GM18502 (cell line): ENCODE results near the gene PIP4K2A.
A peak's percentile ranks its signal among the peaks of the same experiment; 100 is the strongest.

Experiments used
- ATAC-seq: cut with Tn5 transposase; IDR thresholded peaks from one replicate; pipeline ENCODE4 v1.9.1; 2021; ENCODE audit warnings: mild to moderate bottlenecking; ENCODE audit not compliant: unreplicated experiment, poor library complexity

The PIP4K2A gene

DNA sequence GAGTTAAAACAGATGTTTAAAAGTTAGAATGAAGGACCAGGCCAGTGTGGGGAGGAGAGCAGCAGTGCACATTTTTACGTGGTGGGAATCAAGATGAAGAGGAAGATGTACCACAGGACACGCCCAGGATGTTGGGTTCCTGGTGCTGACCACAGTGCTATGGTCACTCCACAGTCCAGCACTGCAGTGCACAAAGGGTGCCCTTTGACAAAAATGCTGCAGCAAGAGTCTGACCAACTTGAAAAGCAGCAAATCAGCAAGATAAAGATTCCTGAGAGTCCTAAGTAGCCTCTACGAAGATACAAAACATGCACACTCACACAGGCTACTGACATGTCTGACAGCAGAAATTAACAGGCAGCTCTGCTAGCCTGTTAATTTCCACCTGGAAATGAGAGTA lies 107.1 kb downstream of the PIP4K2A start:
- ATAC-seq: no peak

DNA sequence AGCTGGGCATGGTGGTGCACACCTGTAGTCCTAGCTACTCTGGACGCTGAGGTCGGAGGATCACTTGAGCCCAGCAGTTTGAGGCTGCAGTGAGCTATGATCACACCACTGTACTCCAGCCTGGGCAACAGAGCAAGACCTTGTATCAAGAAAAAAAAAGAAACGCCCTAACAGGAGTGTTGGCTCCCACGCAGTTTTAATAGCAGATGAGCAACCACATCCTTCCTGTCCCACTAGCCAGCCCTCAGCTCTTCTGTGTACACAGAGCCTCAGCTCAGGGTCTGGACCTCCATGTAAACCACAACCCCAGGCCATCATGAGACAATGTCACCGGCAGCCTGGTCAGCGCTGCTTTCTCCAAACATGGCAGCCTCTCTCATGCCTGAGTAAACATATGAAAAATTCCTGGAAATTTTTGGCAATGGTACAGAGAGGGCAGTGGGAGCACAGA lies 108.2 kb downstream of the PIP4K2A start:
- peak; percentile 92 for ATAC-seq

DNA sequence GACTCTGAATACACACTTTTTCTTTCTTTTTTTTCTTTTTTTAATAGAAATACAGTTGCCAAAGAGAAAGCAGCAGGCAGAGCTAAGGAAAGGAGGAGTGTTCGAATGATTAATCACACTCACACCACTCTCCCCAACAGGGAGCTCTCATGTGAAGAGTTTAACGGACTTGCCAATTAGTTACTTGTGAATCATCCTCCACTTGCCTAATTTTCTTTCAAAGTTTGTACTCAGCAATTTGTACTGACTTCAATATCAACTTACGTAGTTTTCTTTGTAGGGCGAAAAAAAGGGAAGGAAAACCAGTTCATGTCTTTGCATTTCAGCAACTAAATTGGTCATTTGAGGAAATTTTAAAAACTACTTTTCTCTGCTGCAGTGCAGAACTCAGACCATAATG lies 109.2 kb downstream of the PIP4K2A start:
- peak; percentile 18 for ATAC-seq

DNA sequence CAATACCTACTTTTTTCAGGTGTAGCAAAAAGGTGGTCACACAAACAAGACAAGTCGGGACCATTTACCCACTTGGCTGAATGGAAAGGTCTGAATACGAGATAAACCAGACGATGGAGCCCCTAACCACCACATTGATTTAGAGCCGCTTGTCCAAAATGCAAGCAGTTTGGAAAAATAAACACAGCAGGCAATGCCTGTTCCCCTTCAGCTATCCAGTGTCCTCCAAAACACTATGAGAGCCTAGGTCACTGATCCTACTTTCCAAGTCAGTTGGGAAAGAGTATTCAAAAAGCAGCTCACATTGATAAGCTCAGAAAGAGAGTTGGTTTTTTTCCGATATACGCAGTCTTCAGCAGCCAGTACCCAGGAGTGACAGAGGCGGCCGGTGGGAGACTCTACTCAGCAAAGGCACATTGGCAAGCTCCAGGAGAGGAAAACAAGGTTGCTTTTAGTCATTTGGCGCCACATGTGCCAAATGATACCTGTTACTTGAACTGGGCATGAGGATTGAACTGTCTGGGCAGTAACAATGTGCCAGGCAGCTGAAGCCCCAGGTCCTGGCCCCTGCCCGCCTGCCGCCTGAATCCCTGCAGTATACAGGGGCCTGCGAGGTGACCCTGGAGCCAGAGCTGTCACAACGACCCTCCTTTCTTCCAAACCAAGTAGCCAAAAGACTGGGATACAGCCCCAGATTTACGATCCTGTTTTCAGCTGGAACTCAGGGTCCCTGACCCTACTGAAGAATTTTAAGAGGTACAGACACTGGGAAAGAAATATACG lies 109.8 kb downstream of the PIP4K2A start:
- ATAC-seq: no peak

DNA sequence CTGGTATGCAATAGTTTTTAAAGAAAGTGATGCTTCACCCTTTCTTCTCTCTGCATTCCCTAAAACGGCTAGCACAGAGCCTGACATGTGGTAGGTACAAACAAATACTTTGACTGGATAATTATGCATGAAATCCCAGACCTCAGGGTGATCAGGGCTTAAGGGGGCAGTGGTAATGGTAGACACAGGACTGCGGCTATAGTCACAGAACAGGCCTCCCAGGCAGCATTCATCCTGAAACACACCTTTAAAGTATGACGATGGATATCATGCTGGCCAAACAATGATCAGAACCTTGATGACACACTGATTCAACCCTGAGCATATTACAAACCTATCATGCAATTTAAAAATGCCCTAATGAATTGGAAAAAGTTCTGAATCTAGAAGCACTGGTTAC lies 110.8 kb downstream of the PIP4K2A start:
- no peak for ATAC-seq

DNA sequence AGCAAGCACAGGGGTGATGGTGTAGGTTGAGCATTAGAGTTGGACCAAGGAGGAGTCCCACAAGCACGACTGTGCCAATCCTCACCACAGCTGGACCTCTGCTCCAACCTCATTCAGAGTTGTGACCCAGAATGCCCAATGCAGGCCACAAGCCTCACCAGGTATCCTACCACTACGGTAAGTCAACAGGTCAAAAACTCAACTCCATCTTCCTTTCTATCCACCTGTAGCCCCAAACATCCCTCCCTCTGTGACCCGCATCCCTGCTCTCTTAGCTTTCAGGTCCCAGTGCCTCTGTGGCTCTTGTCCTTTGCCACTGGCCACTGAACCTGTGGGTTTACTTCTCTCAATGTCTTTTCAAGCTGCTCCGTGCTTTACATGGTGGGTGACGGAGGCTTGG lies 112.8 kb downstream of the PIP4K2A start:
- ATAC-seq: no peak

DNA sequence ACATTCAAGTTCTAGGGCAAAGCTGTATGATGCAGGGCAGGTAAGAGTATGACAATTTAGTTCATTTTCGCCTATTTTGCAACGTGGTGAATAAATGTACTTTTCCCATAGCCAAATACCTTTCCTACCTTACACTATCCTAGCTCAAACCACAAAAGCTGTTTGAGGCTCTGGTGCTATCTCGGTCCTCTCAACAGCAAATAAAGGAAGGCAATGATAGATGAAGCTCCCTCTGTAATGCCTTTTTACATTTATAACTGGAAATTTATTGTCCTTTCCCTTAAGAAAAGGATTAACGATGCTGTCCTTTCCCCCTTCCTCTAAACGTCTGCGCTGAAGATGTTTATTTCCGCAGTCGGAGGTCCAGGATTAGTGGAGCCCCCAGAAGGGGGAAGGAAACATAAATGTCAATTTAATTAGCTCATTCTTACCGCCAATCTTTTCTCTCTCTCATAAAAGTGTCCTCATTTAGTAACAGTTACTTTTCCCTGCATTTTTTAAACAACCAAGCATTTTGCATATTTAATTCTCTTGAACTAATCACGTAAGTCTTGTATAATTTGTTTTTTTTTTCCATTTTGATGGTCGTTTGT lies 114.6 kb downstream of the PIP4K2A start:
- ATAC-seq: no peak

DNA sequence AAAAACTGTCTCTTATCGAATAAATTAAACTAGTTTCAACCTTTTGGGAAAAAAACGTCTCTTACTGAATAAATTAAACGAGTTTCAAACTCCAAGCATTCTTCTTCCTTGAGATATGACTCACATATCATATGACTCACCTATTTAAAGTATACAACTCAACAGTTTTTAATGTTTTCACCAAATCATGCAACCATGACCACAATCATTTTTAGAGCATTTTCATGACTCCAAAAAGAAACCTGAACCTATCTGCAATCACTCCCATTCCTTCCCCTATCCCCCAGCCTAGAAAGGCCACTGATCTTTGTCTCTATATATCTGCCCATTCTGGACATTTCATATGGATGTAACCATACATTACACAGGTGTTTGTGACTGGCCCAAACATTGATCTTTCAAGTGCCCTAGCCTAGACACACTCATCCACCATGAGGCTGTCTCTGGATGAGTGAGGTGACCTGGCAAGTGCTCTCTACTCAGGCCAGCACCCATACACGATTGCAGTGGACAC lies 115.3 kb downstream of the PIP4K2A start:
- ATAC-seq: no peak

DNA sequence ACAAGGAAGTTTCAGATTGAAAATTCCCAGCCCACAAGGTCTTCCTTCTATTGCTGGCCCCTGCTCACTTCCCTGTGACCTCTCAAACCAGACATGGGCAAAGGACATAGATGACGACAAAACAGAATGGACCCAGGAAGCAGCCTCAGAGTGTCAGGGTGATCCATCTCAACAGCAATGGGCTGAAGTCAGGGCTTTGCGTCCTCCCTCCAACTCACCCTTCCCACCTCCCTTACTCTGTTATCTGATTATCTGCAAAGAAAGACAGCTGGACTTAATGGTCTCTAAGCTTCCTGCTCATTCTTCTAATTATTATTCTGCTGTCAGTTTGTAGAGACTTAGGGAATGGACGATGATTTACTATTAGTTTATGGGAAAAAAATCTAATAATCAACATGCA lies 115.9 kb downstream of the PIP4K2A start:
- no peak for ATAC-seq

DNA sequence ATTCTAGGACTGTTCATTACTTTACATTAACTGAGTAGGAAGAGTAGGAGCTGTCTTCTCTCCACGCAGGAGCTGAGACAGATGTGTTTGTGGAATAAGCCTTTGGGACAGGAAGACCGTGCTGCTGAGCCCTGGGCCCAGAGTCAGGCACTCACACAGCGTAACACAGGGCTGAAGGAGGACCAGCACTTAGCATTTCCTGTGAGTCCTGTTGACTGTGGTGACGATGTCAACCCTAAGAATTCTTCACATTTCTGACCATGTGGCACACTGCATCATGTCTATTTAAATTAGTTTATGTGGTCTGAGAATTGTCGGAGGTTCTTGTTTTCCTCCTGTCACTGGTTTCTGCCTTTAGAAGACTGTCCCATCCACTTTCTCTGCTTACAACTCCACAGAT lies 117.2 kb downstream of the PIP4K2A start:
- ATAC-seq: peak; percentile 68

DNA sequence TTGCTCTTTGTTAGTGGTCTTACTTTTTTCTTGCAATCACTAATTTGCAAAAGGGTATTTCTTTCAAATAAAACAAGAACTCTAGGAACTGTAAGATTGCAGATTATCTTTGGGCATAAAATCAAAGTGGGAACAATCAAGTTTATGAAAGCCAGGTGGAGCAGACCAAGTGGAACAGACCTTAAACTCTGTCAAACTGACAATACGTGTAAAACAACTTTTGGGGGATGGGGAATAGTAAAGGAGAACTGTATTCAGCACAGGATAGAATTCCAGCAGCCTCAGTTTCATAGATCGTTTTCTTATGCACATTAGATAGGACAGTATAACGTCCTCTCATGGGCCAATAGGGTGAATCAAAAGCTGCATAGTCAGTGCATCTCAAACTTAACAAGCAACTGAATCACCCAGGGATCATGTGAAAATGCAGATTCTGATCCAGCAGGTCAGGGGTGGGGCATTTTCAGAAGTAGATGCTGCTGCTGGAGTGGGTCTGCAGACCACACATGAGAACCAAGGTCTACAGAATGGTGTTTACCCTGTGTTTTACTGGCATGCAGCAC lies 120.7 kb downstream of the PIP4K2A start:
- ATAC-seq: no peak

DNA sequence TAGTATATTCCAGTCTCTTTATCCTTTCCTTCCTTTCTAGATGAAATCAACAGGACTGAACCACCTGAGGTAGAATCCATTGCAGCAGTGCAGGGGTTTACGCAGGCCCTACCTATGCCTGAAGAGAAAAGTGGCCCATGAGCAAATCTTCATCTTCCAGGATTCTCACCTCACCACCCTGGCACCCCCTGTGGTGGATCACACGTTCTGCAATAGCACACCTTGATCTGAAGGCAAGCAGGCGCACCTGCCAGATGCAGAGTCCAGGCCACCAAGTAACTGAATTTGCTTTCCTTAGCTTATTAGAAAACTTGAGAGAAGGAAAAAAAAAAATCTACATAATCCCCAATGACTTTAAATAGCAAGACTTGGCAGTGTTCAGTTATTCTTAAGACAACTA lies 121.4 kb downstream of the PIP4K2A start:
- ATAC-seq: no peak

DNA sequence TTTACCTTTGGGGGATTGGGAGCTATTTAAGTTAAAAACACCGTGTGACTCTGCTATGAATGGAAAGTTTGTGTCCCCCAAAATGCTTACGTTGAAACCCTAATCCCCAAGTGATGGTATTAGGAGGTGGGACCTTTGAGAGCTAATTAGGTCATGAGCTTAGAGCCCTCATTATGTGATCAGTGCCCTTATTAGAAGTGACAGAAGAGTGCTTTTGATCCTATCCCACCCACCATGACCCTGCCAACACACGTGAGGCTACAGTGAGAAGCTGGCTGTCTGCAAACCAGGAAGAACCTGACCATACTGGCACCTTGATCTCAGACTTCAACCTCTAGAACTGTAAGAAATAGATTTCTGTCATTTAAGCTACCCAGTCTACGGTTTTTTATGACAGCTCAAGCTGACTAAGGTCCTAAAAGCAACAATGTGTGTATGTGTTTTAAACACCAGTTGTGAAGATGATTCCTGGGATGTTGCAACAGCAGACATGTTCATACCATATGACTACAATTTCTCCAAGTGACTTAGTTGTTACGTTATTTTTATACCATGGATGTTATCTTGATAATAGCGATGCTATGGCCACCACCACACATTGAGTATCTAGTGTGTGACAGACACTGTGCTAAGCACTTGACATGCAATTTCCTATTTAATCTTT lies 124.4 kb downstream of the PIP4K2A start:
- no peak for ATAC-seq

DNA sequence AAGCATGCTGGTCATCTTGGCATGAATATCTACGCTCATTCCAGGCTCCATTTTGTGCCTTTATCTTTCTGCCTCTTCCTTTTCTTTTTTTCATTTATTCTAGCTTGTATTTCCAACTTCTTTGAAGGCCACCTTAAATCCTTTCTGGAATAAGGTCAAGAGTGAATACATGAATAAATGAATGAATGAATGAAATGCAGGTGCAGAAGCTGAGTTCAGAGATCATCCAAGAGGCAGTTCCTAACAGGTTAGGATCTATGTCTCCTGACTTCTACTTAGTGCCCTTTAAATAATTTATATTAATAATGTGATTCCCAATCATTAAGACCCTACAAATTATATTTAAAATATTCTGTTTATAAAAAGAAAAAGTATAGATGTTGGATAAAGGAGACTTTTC lies 125.9 kb downstream of the PIP4K2A start:
- ATAC-seq: no peak

DNA sequence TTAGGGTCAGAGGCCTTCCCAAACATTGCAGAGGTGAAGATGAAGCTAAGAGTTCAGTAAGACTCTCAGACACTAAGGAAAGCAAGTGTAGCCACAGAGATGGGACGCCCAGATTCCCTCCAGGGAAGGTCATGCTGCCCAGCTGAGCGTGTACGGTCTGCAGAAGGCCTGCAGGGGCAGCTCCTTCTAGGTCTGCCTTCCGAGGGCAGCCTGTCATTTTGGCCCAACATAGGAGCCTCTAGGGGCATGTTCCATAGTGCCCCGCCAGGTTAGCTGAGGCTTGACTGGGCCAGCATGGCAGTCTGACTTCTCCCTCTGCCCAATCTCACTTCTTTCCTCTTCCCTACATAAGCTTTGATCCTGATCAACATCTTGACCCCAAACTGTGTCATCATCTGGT lies 130.7 kb downstream of the PIP4K2A start:
- ATAC-seq: no peak

DNA sequence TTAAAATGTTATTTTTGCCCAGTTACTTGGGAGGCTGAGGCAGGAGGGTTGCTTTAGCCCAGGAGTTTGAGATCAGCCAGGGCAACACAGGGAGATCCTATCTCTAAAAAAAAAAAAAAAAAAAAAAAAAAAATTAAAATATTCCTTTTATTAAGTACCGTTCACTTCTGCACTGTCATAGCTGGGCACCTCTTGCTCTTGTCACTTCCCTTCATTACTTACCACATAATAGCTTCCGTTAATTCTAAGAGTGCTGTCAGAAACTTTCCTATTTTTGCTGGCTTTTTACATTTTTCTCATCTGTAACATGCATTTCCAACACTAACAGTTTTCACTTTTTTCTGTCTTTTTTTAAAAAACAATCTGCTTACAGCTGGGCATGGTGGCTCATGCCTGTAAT lies 132.9 kb downstream of the PIP4K2A start:
- no peak for ATAC-seq

DNA sequence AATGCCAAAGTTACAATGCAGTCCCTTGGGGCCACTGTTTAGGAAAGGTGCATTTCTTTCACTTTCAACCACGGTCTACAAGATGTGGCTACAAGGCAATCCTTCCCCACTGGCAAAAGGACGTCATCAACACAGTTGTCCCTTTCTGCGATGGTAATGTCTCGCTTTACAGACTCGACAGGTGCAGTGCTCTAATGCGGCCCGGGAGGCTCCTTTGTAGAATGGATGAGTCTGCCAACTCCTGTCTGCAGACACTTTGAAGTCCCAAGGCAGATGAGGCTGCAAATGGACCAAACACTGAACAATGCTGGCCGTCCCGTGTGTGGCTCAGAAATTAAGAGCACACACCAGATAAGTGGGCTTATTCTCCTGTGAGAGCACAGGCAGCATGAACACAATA lies 133.7 kb downstream of the PIP4K2A start:
- ATAC-seq: no peak

DNA sequence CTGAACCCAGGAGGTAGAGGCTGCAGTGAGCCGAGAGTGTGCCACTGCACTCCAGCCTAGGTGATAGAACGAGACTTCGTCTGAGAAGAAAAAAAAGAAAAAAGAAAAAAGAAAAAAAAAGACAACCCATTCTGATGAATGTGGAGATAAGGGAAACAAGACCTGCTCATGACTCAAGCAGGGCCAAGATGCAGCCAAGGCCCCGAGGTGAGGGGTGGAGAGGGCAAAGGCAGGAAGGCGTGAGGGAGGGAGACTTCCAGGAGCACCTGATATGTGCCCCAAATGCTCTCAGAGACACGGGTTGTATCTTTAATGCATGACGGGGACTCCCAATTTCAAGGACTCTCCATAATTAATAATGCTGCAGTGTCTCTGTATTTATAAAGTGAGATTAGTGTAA lies 134.6 kb downstream of the PIP4K2A start:
- ATAC-seq: no peak

DNA sequence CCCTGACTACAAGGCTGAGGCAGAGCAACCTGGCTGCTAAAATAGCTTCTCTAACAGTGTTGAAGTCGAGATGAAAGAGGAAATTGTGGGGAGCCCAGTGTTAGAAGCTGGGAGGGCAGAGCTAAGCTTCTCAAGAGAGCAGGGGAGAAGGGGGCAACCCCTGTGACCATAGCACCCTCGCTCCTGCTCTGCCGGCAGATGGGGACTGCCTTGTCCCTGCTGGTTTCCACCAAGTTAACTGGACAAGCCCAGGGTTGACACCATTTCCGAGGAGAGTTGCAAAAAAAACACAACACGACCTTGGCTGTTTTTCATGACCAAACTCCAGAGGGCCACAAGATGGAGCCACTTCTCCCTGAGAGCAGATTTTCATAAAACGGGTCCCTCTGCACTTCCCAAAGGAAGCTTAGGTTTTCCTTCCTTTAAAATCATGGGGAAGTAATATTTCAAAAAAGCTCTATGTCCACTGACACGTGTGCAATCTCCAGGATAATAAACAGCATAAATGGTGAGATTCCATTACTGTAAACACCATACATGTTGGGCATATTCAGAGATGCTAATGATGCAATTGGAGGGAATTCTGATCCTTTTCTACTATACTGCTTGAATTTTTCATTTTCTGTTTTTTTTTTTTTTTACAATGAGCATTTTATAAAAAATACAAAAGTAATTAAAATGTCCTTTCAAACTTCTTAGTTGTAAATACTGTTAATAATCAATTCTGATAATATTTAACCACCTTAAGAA lies 140.4 kb downstream of the PIP4K2A start:
- no peak for ATAC-seq

DNA sequence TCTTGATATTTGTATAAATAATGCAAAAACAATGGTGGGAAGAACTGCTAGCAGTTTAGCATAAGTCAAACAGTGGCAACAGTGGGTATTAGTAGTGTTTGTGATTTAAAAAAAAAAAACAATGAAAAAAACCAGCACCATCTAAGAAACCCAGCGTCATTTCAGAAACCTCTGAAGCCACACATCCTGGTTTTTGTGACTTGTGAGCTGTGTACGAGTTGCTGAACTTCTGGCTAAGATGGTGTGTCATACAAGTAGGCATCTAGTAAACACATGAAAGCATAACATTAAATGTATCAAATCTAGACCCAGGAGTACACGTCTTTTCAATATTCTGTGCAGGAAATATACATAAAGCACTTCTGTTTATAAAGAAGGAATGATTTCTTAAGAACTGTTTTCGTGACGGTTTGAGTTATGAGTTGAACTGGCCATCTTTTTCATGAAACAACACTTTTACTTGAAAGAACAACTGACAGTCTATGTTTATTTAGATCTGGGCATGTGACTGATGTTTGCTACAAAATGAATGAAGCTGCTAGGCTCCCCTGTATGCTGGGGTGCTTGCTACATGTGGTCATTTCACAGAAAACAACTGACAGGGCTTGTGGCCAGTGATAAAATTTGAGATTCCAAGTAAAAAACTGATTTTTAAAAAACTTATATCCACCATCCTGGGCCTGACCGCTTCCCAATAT lies 143.5 kb downstream of the PIP4K2A start:
- ATAC-seq: no peak
